Measurements from ENCODE around the gene TSPAN12. TPM values are rescaled to one million over a fixed set of nuclear protein-coding genes. Genes with fewer than 3 reads are reported as not detected.

TSPAN12 gene
- total and polyA plus RNA-seq, 2 of the 8 experiments (the other 6 are each of a cell fraction or from before 2014, with no cell fraction given), result 6.1 to 17.9 TPM

DNA sequence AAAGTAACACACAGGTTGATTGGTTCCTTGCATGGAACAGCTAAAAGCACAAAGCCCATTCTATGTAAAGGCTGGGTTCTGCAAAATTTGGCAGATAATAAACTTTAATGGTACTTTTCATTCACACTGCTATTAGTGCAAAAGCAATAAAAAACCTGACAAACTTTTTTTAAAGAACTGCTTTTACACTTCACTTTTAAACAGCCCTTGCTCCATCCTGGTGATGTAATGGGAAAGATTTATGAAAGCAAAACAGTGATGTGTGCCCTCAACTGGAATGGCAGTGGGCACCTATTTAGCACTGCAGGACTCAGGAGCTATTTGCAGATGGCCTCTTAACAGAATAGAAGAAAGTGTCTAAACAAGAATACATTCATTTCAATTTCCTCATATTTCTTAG lies 44.9 kb downstream of the TSPAN12 start:
- H2BK15ac ChIP-seq (ENCODE audit: low read length), result no peak overlapping the region
- H3K14ac ChIP-seq (ENCODE audit: insufficient read length), result no peak overlapping the region
- H3K18ac ChIP-seq (ENCODE audit: extremely low read depth, low read length), result no peak overlapping the region
- H2AFZ ChIP-seq (ENCODE audit: low read length), result no peak overlapping the region
- no peak overlapping the region for H4K8ac ChIP-seq (ENCODE audit: extremely low read depth, insufficient read depth, low read length)
- H3K79me2 ChIP-seq (ENCODE audit: control insufficient read depth in 1 of 2, insufficient read depth in 2 of 2, low read length in 2 of 2), result no peaks in the 10 kb centered on the region
- no peak for DNase-seq (ENCODE audit: low read depth in 1 of 2, low spot score in 2 of 2)
- H2BK20ac ChIP-seq (ENCODE audit: low read length), result no peak overlapping the region
- H3K4me2 ChIP-seq (ENCODE audit: insufficient read depth in 1 of 2, low read depth in 2 of 2, low read length in 2 of 2), result no peak overlapping the region
- H2BK120ac ChIP-seq (replicated peaks; ENCODE audit: low read depth, low read length), result no peak overlapping the region
- H3K56ac ChIP-seq (replicated peaks; ENCODE audit: insufficient read length, low read depth, low read length), result no peak overlapping the region
- no peak overlapping the region for H2BK12ac ChIP-seq (ENCODE audit: low read depth, low read length)
- ChIA-PET POLR2A (ENCODE audit: partially characterized antibody) (no interaction called here), CTCF (ENCODE audit: partially characterized antibody) (interaction anchor here (1.0 to 1.5 kb wide), 2 partner anchors 9 to 21 kb away, joined by 3 read pairs; no protein-coding TSS in a partner anchor)
- H4K91ac ChIP-seq (replicated peaks; ENCODE audit: insufficient read length, low read length), result no peak overlapping the region
- no peaks in the 10 kb centered on the region for H3K79me1 ChIP-seq (ENCODE audit: low read depth, low read length)
- no peak overlapping the region for H2AK5ac ChIP-seq (ENCODE audit: low read depth, low read length)
- no peaks in the 10 kb centered on the region for H3K23me2 ChIP-seq (ENCODE audit: low read depth, low read length)
- no peak overlapping the region for H3K23ac ChIP-seq (ENCODE audit: insufficient read length)
- no peaks in the 10 kb centered on the region for H3K36me3 ChIP-seq (ENCODE audit: control insufficient read depth in 2 of 4, insufficient read depth in 4 of 4, low read length in 3 of 4)
- H4K5ac ChIP-seq (ENCODE audit: insufficient read length, low read depth, low read length), result no peak overlapping the region
- no peak overlapping the region for H2BK5ac ChIP-seq (ENCODE audit: low read depth, low read length)
- peaks cover 0 to 4% (median 0%) of the 10 kb centered on the region in 4 experiments; a peak in 2 of 7 replicates for H3K4me1 ChIP-seq (replicated peaks in 1 of 4; ENCODE audit: control insufficient read depth in 3 of 4, insufficient read depth in 4 of 4, low read length in 3 of 4)
- H3K9ac ChIP-seq (replicated peaks in 1 of 4; ENCODE audit: extremely low read depth in 1 of 4, low read depth in 3 of 4, low read length in 3 of 4), result no peak overlapping the region
- H3K27ac ChIP-seq (ENCODE audit: low read depth, low read length), result no peak overlapping the region
- H4K20me1 ChIP-seq (replicated peaks in 1 of 2; ENCODE audit: control insufficient read depth in 1 of 2, insufficient read depth in 2 of 2, low read length in 2 of 2), result no peaks in the 10 kb centered on the region
- H3K27me3 ChIP-seq (replicated peaks in 1 of 4; ENCODE audit: control insufficient read depth in 3 of 4, extremely low read depth in 1 of 4, insufficient read depth in 3 of 4, low read length in 3 of 4), result no peaks in the 10 kb centered on the region
- no peak overlapping the region for H3K4ac ChIP-seq (replicated peaks; ENCODE audit: insufficient read length, low read depth, low read length)
- no peaks in the 10 kb centered on the region for H3K9me3 ChIP-seq (ENCODE audit: insufficient read depth in 2 of 2, low read depth in 1 of 2, low read length in 1 of 2)
- no peak for FAIRE-seq
- H3K4me3 ChIP-seq (ENCODE audit: extremely low read depth in 1 of 4, insufficient read depth in 2 of 4, low read depth in 3 of 4, low read length in 4 of 4), result no peak overlapping the region
- TF ChIP-seq KDM5A (IDR thresholded peaks at IDR 0.05; ENCODE audit: low read length) (no peak), RBBP5 (IDR thresholded peaks at IDR 0.05; ENCODE audit: borderline replicate concordance, low read depth, low read length) (no peak), SIN3A (conservative IDR thresholded peaks at IDR 0.05 in 1 of 2, IDR thresholded peaks at IDR 0.05 in 1 of 2; ENCODE audit: low read depth in 1 of 2, low read length in 2 of 2) (no peak), RXRA (IDR thresholded peaks at IDR 0.05; ENCODE audit: insufficient read depth, low read depth, low read length) (no peak), SP1 (IDR thresholded peaks at IDR 0.05; ENCODE audit: low read depth, low read length) (no peak), CBX5 (IDR thresholded peaks at IDR 0.05; ENCODE audit: low read depth, low read length) (no peak), ZNF274 (IDR thresholded peaks at IDR 0.05; ENCODE audit: borderline replicate concordance, extremely low read depth, low read length) (no peak), KDM1A (IDR thresholded peaks at IDR 0.05; ENCODE audit: borderline replicate concordance, low read length) (no peak), HDAC6 (IDR thresholded peaks at IDR 0.05; ENCODE audit: low read depth, low read length) (no peak), GTF2F1 (IDR thresholded peaks at IDR 0.05; ENCODE audit: borderline replicate concordance, low read depth, low read length) (no peak)
- TF ChIP-seq, protein P1, sequence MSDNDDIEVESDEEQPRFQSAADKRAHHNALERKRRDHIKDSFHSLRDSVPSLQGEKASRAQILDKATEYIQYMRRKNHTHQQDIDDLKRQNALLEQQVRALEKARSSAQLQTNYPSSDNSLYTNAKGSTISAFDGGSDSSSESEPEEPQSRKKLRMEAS (IDR thresholded peaks at IDR 0.05), result no peak
- TF ChIP-seq, protein P2, sequence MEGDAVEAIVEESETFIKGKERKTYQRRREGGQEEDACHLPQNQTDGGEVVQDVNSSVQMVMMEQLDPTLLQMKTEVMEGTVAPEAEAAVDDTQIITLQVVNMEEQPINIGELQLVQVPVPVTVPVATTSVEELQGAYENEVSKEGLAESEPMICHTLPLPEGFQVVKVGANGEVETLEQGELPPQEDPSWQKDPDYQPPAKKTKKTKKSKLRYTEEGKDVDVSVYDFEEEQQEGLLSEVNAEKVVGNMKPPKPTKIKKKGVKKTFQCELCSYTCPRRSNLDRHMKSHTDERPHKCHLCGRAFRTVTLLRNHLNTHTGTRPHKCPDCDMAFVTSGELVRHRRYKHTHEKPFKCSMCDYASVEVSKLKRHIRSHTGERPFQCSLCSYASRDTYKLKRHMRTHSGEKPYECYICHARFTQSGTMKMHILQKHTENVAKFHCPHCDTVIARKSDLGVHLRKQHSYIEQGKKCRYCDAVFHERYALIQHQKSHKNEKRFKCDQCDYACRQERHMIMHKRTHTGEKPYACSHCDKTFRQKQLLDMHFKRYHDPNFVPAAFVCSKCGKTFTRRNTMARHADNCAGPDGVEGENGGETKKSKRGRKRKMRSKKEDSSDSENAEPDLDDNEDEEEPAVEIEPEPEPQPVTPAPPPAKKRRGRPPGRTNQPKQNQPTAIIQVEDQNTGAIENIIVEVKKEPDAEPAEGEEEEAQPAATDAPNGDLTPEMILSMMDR (IDR thresholded peaks at IDR 0.05; ENCODE audit: control extremely low read depth in 1 of 3, insufficient read depth in 1 of 3, low read depth in 1 of 3, low read length in 3 of 3), result no peak

Data from H1 (cell line).